Activated T-helper 1 cell treated with Interleukin-2 at 50 U/mL for 16 hours (primary cell): Measurements from ENCODE around the gene POLR2A.
A peak's percentile ranks its signal among the peaks of the same experiment; 100 is the strongest.
"Not testable (repeated sequence)": the region's sequence is repeated elsewhere in the genome, so short reads cannot be mapped to it uniquely, and the experiment has no call there.

Experiments
- DNase-seq: peaks from one replicate; pipeline ENCODE4 v3.0.0-alpha.2; 2020; ENCODE audit warnings: low read depth

The POLR2A gene

GRCh38 chr17:7478276-7479212, 5.6 kb upstream of the POLR2A start:
- DNase-seq = peak; percentile 54

GRCh38 chr17:7479213-7480088, 4.7 kb upstream of the POLR2A start, which contains the start of gene ZBTB4:
TSS of gene ZBTB4 (minus strand) at chr17:7479631. CDS start at chr17:7466801, 12,830 bp downstream.
- DNase-seq = peak; percentile 65

- no peak for DNase-seq
Measured at GRCh38 chr17:7480089-7480384, 4.1 kb upstream of the POLR2A start.

GRCh38 chr17:7481275-7481674, 2.9 kb upstream of the POLR2A start, which contains the start of gene SLC35G6:
TSS of gene SLC35G6 (plus strand) at chr17:7481446. CDS start at chr17:7481517, 71 bp downstream.
- DNase-seq = not testable (repeated sequence)

- not testable (repeated sequence) for DNase-seq
Measured at GRCh38 chr17:7481842-7482741, 2.1 kb upstream of the POLR2A start.

GRCh38 chr17:7482742-7483088, 1.5 kb upstream of the POLR2A start:
- not testable (repeated sequence) for DNase-seq

GRCh38 chr17:7483255-7484066, 705 bp upstream of the POLR2A start:
- DNase-seq = peak; percentile 88

- no peak for DNase-seq
Measured at GRCh38 chr17:7484919-7485377, 782 bp downstream of the POLR2A start.

- DNase-seq = no peak
Measured at GRCh38 chr17:7486181-7486580, 2.0 kb downstream of the POLR2A start.

- DNase-seq = no peak
Measured at GRCh38 chr17:7490144-7490543, 6.0 kb downstream of the POLR2A start.

GRCh38 chr17:7491583-7491982, 7.4 kb downstream of the POLR2A start:
- no peak for DNase-seq

- no peak for DNase-seq
Measured at GRCh38 chr17:7493941-7494340, 9.8 kb downstream of the POLR2A start.

- DNase-seq = no peak
Measured at GRCh38 chr17:7495906-7496434, 11.8 kb downstream of the POLR2A start.

- no peak for DNase-seq
Measured at GRCh38 chr17:7496470-7497183, 12.5 kb downstream of the POLR2A start.

GRCh38 chr17:7497228-7497627, 13.1 kb downstream of the POLR2A start:
- DNase-seq = no peak

GRCh38 chr17:7497636-7498035, 13.5 kb downstream of the POLR2A start:
- DNase-seq = no peak

GRCh38 chr17:7499161-7499560, 15.0 kb downstream of the POLR2A start:
- no peak for DNase-seq

- no peak for DNase-seq
Measured at GRCh38 chr17:7501729-7502128, 17.6 kb downstream of the POLR2A start.

GRCh38 chr17:7502171-7502847, 18.1 kb downstream of the POLR2A start:
- DNase-seq = no peak
